IMR-90 (cell line): ENCODE measurements around the gene BRMS1. TPM values are rescaled to one million over a fixed set of nuclear protein-coding genes. Genes with fewer than 3 reads are reported as not detected.
A peak's percentile ranks its signal among the peaks of the same experiment; 100 is the strongest.

Experiments used
- ATAC-seq: fragments of 200-7000 bp; cut with Tn5 transposase; 2 replicates; pipeline ENCODE4 v1.9.1; 2020; ENCODE audit warnings: low read depth, mild to moderate bottlenecking, moderate library complexity
- BruUV-seq: library from RNA; stranded (reverse); fragments of 400-500 nt; replicated peaks from 2 replicates; lab custom pipeline; 2021; lab: Mats Ljungman, UMichigan
- CTCF ChIA-PET: fragments of 300-600 bp; formaldehyde crosslinking; extraction: SDS; loops from one replicate; lab custom pipeline; 2021; ENCODE audit warnings: antibody characterized with exemption; lab: Yijun Ruan, JAX
- POLR2A ChIA-PET: fragments of 300-600 bp; sonication (Branson Sonifier 250); formaldehyde crosslinking; loops from one replicate; lab custom pipeline; 2022; ENCODE audit warnings: antibody characterized with exemption; ENCODE audit not compliant: unreplicated experiment; lab: Charles Lee
- DNase-seq: peaks from one replicate; pipeline ENCODE4 v3.0.0; 2013
- H2AFZ ChIP-seq: replicated peaks from 2 replicates; pipeline ENCODE3; 2013; ENCODE audit warnings: low read length, mild to moderate bottlenecking; ENCODE audit not compliant: poor library complexity
- H2AK5ac ChIP-seq: 2 replicates; pipeline ENCODE4 v1.6.1; 2013; ENCODE audit warnings: low read depth, low read length, inconsistent platforms
- H2AK9ac ChIP-seq: replicated peaks from 2 replicates; pipeline ENCODE3; 2013; ENCODE audit warnings: mild to moderate bottlenecking, low read depth, low read length, moderate library complexity; ENCODE audit not compliant: poor library complexity
- H2BK120ac ChIP-seq: 2 replicates; pipeline ENCODE4 v1.6.1; 2013; ENCODE audit warnings: low read depth, low read length, inconsistent platforms
- H2BK15ac ChIP-seq: 3 replicates; pipeline ENCODE4 v1.6.1; 2013; ENCODE audit warnings: low read depth, low read length, inconsistent platforms
- H2BK20ac ChIP-seq: 2 replicates; pipeline ENCODE4 v1.6.1; 2013; ENCODE audit warnings: low read depth, mild to moderate bottlenecking, inconsistent platforms, low read length, moderate library complexity
- H2BK5ac ChIP-seq: 2 replicates; pipeline ENCODE4 v1.6.1; 2013; ENCODE audit warnings: mild to moderate bottlenecking, low read depth, low read length, inconsistent platforms; ENCODE audit not compliant: poor library complexity, severe bottlenecking
- H3K14ac ChIP-seq: replicated peaks from 2 replicates; pipeline ENCODE4 v1.6.1; 2013; ENCODE audit warnings: low read depth, low read length, inconsistent platforms
- H3K18ac ChIP-seq: 2 replicates; pipeline ENCODE4 v1.6.1; 2013; ENCODE audit warnings: low read depth, low read length, control low read depth
- H3K23ac ChIP-seq: 2 replicates; pipeline ENCODE4 v1.6.1; 2013; ENCODE audit warnings: low read depth, low read length, inconsistent platforms
- H3K27ac ChIP-seq: 2 replicates; pipeline ENCODE4 v1.5.1; 2013; ENCODE audit warnings: mild to moderate bottlenecking, control low read depth, low read length; ENCODE audit not compliant: insufficient read depth
- H3K27me3 ChIP-seq: 2 replicates; pipeline ENCODE4 v1.6.1; 2013; ENCODE audit warnings: low read length; ENCODE audit not compliant: control insufficient read depth, insufficient read depth
- H3K36me3 ChIP-seq: 2 replicates; pipeline ENCODE4 v1.6.1; 2013; ENCODE audit warnings: low read length, mixed read lengths; ENCODE audit not compliant: control insufficient read depth, insufficient read depth
- H3K4ac ChIP-seq: 2 replicates; pipeline ENCODE4 v1.6.1; 2013; ENCODE audit warnings: low read depth, low read length, inconsistent platforms
- H3K4me1 ChIP-seq: 2 replicates; pipeline ENCODE4 v1.6.1; 2013; ENCODE audit warnings: low read length, mixed read lengths; ENCODE audit not compliant: control insufficient read depth, insufficient read depth
- H3K4me2 ChIP-seq: 2 replicates; pipeline ENCODE4 v1.6.1; 2013; ENCODE audit warnings: low read depth, mild to moderate bottlenecking, control low read depth, low read length, moderate library complexity
- H3K4me3 ChIP-seq: 2 replicates; pipeline ENCODE4 v1.5.1; 2013; ENCODE audit warnings: low read depth, mild to moderate bottlenecking, control low read depth, low read length, moderate library complexity; ENCODE audit not compliant: insufficient read depth
- H3K56ac ChIP-seq: 2 replicates; pipeline ENCODE4 v1.6.1; 2013; ENCODE audit warnings: low read length, inconsistent platforms; ENCODE audit not compliant: insufficient read depth; ENCODE audit errors: extremely low read depth
- H3K79me1 ChIP-seq, 2 experiments: 2 replicates each; pipeline ENCODE4 v1.6.1; 2013; ENCODE audit warnings: low read length in 2 of 2, inconsistent platforms in 1 of 2, low read depth in 1 of 2
- H3K9ac ChIP-seq: 2 replicates; pipeline ENCODE4 v1.6.1; 2013; ENCODE audit warnings: low read depth, low read length, control low read depth
- H3K9me1 ChIP-seq: 2 replicates; pipeline ENCODE4 v1.6.1; 2013; ENCODE audit warnings: low read length, inconsistent platforms; ENCODE audit not compliant: insufficient read depth
- H3K9me3 ChIP-seq: 2 replicates; pipeline ENCODE4 v1.6.1; 2013; ENCODE audit warnings: low read length; ENCODE audit not compliant: control insufficient read depth, insufficient read depth
- H4K20me1 ChIP-seq: 2 replicates; pipeline ENCODE4 v1.6.1; 2013; ENCODE audit warnings: low read length, inconsistent platforms; ENCODE audit not compliant: insufficient read depth
- H4K5ac ChIP-seq: 2 replicates; pipeline ENCODE4 v1.6.1; 2013; ENCODE audit warnings: mild to moderate bottlenecking, low read depth, low read length, control low read depth
- H4K8ac ChIP-seq, 2 experiments: 2 replicates each; pipeline ENCODE4 v1.6.1; 2013; ENCODE audit warnings: low read depth in 2 of 2, low read length in 2 of 2, control low read depth in 1 of 2, inconsistent platforms in 1 of 2
- H4K91ac ChIP-seq: 2 replicates; pipeline ENCODE4 v1.6.1; 2013; ENCODE audit warnings: low read depth, low read length, inconsistent platforms; ENCODE audit not compliant: insufficient read depth
- CEBPB ChIP-seq: IDR thresholded peaks from 2 replicates; pipeline ENCODE4 v1.6.1; 2012; ENCODE audit warnings: low read depth, low read length, improper control_type of control experiment
- FOS ChIP-seq: fragments of 150-350 bp; IDR thresholded peaks from 2 replicates; pipeline ENCODE4 v1.6.1; 2016; ENCODE audit warnings: low read depth, low read length
- MAFK ChIP-seq: IDR thresholded peaks from 2 replicates; pipeline ENCODE4 v1.6.1; 2012; ENCODE audit warnings: low read depth, low read length, improper control_type of control experiment
- MAZ ChIP-seq: IDR thresholded peaks from 2 replicates; pipeline ENCODE4 v1.6.1; 2012; ENCODE audit warnings: low read depth, mild to moderate bottlenecking, low read length, improper control_type of control experiment, moderate library complexity, borderline replicate concordance
- MXI1 ChIP-seq: IDR thresholded peaks from 2 replicates; pipeline ENCODE4 v1.6.1; 2012; ENCODE audit warnings: low read depth, mild to moderate bottlenecking, low read length, moderate library complexity, borderline replicate concordance
- NFE2L2 ChIP-seq: fragments of 150-350 bp; IDR thresholded peaks from 2 replicates; pipeline ENCODE4 v1.6.1; 2016; ENCODE audit warnings: low read depth, mild to moderate bottlenecking, low read length
- POLR2A ChIP-seq: IDR thresholded peaks from 2 replicates; pipeline ENCODE4 v1.6.1; 2012; ENCODE audit warnings: mild to moderate bottlenecking, low read depth, low read length
- RAD21 ChIP-seq: IDR thresholded peaks from 2 replicates; pipeline ENCODE4 v1.6.1; 2012; ENCODE audit warnings: low read length, improper control_type of control experiment
- RCOR1 ChIP-seq: IDR thresholded peaks from 2 replicates; pipeline ENCODE4 v1.6.1; 2012; ENCODE audit warnings: mild to moderate bottlenecking, low read length, improper control_type of control experiment; ENCODE audit not compliant: insufficient replicate concordance
- RFX5 ChIP-seq: IDR thresholded peaks from 2 replicates; pipeline ENCODE4 v1.8.0; 2012; ENCODE audit warnings: low read depth, mild to moderate bottlenecking, low read length, moderate library complexity
- WGBS, 2 experiments: methylation state at CpG; one replicate each; pipeline versions ENCODE4 v1.1.5 to v1.1.7; 2013; ENCODE audit warnings: missing lambda C conversion rate in 2 of 2; ENCODE audit not compliant: insufficient read length in 1 of 2; ENCODE audit errors: extremely low coverage in 2 of 2; 5-methylcytosine and 5-hydroxymethylcytosine counted together
- dilution Hi-C: fragments of 300-500 bp; cut with HindIII; formaldehyde crosslinking; loops from one replicate; pipeline ENCODE4 v1.14.3; 2018; ENCODE audit warnings: low sequenced_read_pairs; ENCODE audit not compliant: unreplicated experiment
- in situ Hi-C: fragments of 300-500 bp; cut with MboI; formaldehyde crosslinking; loops from 3 replicates; pipeline ENCODE4 v1.14.3; 2019; ENCODE audit warnings: low sequenced_read_pairs, inconsistent platforms, mixed read lengths
- intact Hi-C: fragments of 100-400 bp; cut with micrococcal nuclease; formaldehyde crosslinking; loops from 2 replicates; pipeline ENCODE4 v1.10.0; 2022
- polyA plus RNA-seq, 3 experiments: library from polyadenylated mRNA; depleted of rRNA; stranded (reverse); fragments of >200 nt; gene quantifications; 2 replicates each; pipeline ENCODE4 v1.2.3, GENCODE V29; 2012; ENCODE audit warnings: low replicate concordance in 1 of 3
- total RNA-seq: library from RNA; depleted of rRNA; stranded (reverse); fragments of >200 nt; gene quantifications from 2 replicates; pipeline ENCODE4 v1.2.3, GENCODE V29; 2012
- TF ChIP-seq, protein P1 (sequence below): conservative IDR thresholded peaks from 2 replicates; pipeline ENCODE4 v1.5.1; 2012; ENCODE audit warnings: mild to moderate bottlenecking, low read depth, low read length, improper control_type of control experiment

The BRMS1 gene
- total and polyA plus RNA-seq, 2 of the 4 experiments (the other 2 are of a cell fraction): 48.3 to 57.9 TPM

DNA sequence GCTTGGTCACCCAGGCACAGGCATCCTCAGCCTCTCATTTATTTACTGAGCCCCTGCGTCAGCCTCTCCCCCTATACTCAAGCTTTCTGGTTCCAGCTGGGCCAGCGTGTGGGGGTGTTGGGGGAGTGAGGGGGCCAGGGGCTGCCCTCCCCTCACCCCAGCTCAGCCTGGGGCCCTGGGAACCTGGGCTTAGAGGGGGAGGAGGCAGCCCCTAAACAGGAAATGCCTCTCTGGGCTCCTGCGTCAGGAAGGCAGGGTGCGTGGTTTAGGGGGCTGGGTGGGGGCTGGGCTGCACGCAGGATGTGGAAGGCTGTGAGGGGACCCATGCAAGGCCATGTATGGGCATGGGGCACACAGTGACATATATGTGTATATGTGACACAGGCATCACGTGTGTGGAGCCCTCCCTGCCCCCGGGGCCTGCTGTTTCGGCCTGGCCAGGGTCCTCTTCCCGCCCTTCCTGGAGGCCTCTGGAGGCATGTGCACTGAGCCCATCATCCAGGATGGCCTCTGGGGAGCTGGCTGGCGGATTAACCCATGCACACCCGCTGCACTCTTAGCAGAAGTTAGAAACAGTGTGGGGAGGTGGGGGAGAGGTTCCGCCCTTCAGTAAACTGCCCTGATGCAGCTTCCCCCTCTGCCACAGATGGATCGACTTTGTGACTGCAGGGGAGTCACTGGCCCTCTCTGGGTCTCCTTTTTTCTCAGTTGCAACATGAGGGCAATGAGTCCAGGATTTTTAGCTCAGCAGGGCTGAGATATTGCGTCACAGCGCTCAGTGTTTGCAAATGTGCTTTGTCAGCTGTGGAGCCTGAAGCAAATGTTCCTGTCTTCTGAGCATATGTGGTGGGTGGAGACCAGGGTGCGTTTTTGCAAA lies 26.9 kb downstream of the BRMS1 start:
- no peaks in the 10 kb centered on the region for H3K9me3 ChIP-seq
- peak overlapping the region; percentile 97 for H4K5ac ChIP-seq
- ATAC-seq (peak; percentile 1), DNase-seq (peak; percentile 94)
- H3K9me1 ChIP-seq: peaks cover 11% of the 10 kb centered on the region
- peak overlapping the region; percentile 95 for H3K9ac ChIP-seq
- H4K20me1 ChIP-seq: peaks cover 36% of the 10 kb centered on the region
- WGBS, 2 experiments: 0% methylated on average over 3 of the region's 16 CpGs; no CpG with 5 or more reads in 1 of the 2 experiments
- no peak overlapping the region for H3K4me3 ChIP-seq
- H3K36me3 ChIP-seq: no peaks in the 10 kb centered on the region
- H3K27me3 ChIP-seq: no peaks in the 10 kb centered on the region
- peak overlapping the region; percentile 89 for H2AFZ ChIP-seq
- in situ Hi-C loops (no loop called here), intact Hi-C loops (no loop called here), dilution Hi-C loops (no loop called here)
- ChIA-PET CTCF (interaction anchor here (1.2 kb wide), 1 partner anchor 71 kb away, joined by 3 read pairs; no protein-coding TSS in a partner anchor), POLR2A (interaction anchor here (0.6 to 1.2 kb wide), 4 partner anchors 9 to 50 kb away, joined by 3 to 7 read pairs (median 4); partner anchors contain the start of genes RIN1 and YIF1A)
- H2BK20ac ChIP-seq: peak overlapping the region; percentile 100
- peak overlapping the region; percentile 100 for H2BK5ac ChIP-seq
- peak overlapping the region; percentile 100 for H3K4ac ChIP-seq
- H3K27ac ChIP-seq: peak overlapping the region; percentile 100
- peak overlapping the region; percentile 97 for H3K18ac ChIP-seq
- TF ChIP-seq MXI1 (no peak), MAZ (peak; percentile 63; the same call in 1 of the 2 replicates), POLR2A (0 out of 2 replicates have a peak, but pooled peaks have one; percentile 8), NFE2L2 (peak; percentile 67; the same call in 1 of the 2 replicates), RAD21 (no peak; the same call in 1 of the 2 replicates), RFX5 (no peak), FOS (peak; percentile 20; the same call in 1 of the 2 replicates), MAFK (peak; percentile 86), CEBPB (peak; percentile 100), RCOR1 (no peak)
- TF ChIP-seq, protein P1, sequence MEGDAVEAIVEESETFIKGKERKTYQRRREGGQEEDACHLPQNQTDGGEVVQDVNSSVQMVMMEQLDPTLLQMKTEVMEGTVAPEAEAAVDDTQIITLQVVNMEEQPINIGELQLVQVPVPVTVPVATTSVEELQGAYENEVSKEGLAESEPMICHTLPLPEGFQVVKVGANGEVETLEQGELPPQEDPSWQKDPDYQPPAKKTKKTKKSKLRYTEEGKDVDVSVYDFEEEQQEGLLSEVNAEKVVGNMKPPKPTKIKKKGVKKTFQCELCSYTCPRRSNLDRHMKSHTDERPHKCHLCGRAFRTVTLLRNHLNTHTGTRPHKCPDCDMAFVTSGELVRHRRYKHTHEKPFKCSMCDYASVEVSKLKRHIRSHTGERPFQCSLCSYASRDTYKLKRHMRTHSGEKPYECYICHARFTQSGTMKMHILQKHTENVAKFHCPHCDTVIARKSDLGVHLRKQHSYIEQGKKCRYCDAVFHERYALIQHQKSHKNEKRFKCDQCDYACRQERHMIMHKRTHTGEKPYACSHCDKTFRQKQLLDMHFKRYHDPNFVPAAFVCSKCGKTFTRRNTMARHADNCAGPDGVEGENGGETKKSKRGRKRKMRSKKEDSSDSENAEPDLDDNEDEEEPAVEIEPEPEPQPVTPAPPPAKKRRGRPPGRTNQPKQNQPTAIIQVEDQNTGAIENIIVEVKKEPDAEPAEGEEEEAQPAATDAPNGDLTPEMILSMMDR: no peak
- peak overlapping the region; percentile 100 for H3K14ac ChIP-seq
- peak overlapping the region; percentile 26 for H2AK9ac ChIP-seq
- H2AK5ac ChIP-seq: peak overlapping the region; percentile 100
- H2BK120ac ChIP-seq: peak overlapping the region; percentile 100
- peak overlapping the region; percentile 85 to 99 for H4K8ac ChIP-seq
- H3K4me1 ChIP-seq: peaks cover 32% of the 10 kb centered on the region
- H3K79me1 ChIP-seq: peaks cover 0 to 42% of the 10 kb centered on the region in 2 experiments; a peak in 2 of 4 replicates
- H4K91ac ChIP-seq: peak overlapping the region; percentile 99
- H3K56ac ChIP-seq: peak overlapping the region; percentile 98
- peak overlapping the region; percentile 94; the same call in 2 of the 3 replicates for H2BK15ac ChIP-seq
- BruUV-seq: no TSS peak
- H3K23ac ChIP-seq: peak overlapping the region; percentile 100
- H3K4me2 ChIP-seq: peak overlapping the region; percentile 77
